Measurements from ENCODE around the gene SHB. TPM values are rescaled to one million over a fixed set of nuclear protein-coding genes. Genes with fewer than 3 reads are reported as not detected.

SHB gene
- total RNA-seq, 6 donors from 2014 or later, result 29.3 to 51.2 (median 33.3) TPM

- no peak overlapping the region for H3K4me3 ChIP-seq
- no peaks in the 10 kb centered on the region for H3K9me3 ChIP-seq
- ATAC-seq (ENCODE audit: low FRiP score in 2 of 2), result no peak
- no peak overlapping the region for H3K27ac ChIP-seq
- no peaks in the 10 kb centered on the region for H3K27me3 ChIP-seq
- 73 to 75% methylated on average over 9 of the region's 9 CpGs for WGBS, 2 donors
- no peak for TF ChIP-seq POLR2AphosphoS5 (IDR thresholded peaks at IDR 0.05)
- no peak for TF ChIP-seq CTCF (IDR thresholded peaks at IDR 0.05)
- TF ChIP-seq POLR2A (IDR thresholded peaks at IDR 0.05), result no peak
- TF ChIP-seq EP300 (IDR thresholded peaks at IDR 0.05), result no peak
- DNase-seq, result no peak
- H3K4me1 ChIP-seq, result peaks cover 44 to 61% (median 55%) of the 10 kb centered on the region in 4 donors
- no peaks in the 10 kb centered on the region for H3K36me3 ChIP-seq
These were observed 24.9 kb downstream of the SHB start for GRCh38 chr9:38043931-38044623.

- H3K4me3 ChIP-seq, result no peak overlapping the region
- 84 to 87% methylated on average over 8 of the region's 8 CpGs for WGBS, 2 donors
- no peaks in the 10 kb centered on the region for H3K36me3 ChIP-seq
- H3K27me3 ChIP-seq, result no peaks in the 10 kb centered on the region
- H3K9me3 ChIP-seq, result no peaks in the 10 kb centered on the region
- DNase-seq (no peak), ATAC-seq (ENCODE audit: low FRiP score in 2 of 2) (no peak)
- H3K27ac ChIP-seq, result no peak overlapping the region
- H3K4me1 ChIP-seq, result peaks cover 44 to 62% (median 55%) of the 10 kb centered on the region in 4 donors
- no peak for TF ChIP-seq EP300 (IDR thresholded peaks at IDR 0.05)
- no peak for TF ChIP-seq POLR2AphosphoS5 (IDR thresholded peaks at IDR 0.05)
- no peak for TF ChIP-seq POLR2A (IDR thresholded peaks at IDR 0.05)
- no peak for TF ChIP-seq CTCF (IDR thresholded peaks at IDR 0.05)
These were observed 26.2 kb downstream of the SHB start for GRCh38 chr9:38042626-38043357.

- Histone ChIP-seq H3K9me3 (no peaks in the 10 kb centered on the region), H3K27me3 (no peaks in the 10 kb centered on the region), H3K4me1 (peaks cover 36 to 60% (median 53%) of the 10 kb centered on the region in 4 donors), H3K4me3 (no peak overlapping the region), H3K27ac (no peak overlapping the region), H3K36me3 (no peaks in the 10 kb centered on the region)
- no peak for TF ChIP-seq POLR2AphosphoS5 (IDR thresholded peaks at IDR 0.05)
- no peak for TF ChIP-seq EP300 (IDR thresholded peaks at IDR 0.05)
- TF ChIP-seq POLR2A (IDR thresholded peaks at IDR 0.05), result no peak
- TF ChIP-seq CTCF (IDR thresholded peaks at IDR 0.05), result no peak
- DNase-seq, result no peak
- WGBS, 2 donors, result 82% methylated on average over 21 of the region's 21 CpGs
- no peak for ATAC-seq (ENCODE audit: low FRiP score in 2 of 2)
These were observed 27.3 kb downstream of the SHB start for GRCh38 chr9:38041564-38042243.

GRCh38 chr9:38039907-38040682 lies 28.9 kb downstream of the SHB start:
- Histone ChIP-seq H3K27ac (peak overlapping the region; percentile 18 to 61 (median 46)), H3K36me3 (no peaks in the 10 kb centered on the region), H3K27me3 (no peaks in the 10 kb centered on the region), H3K9me3 (no peaks in the 10 kb centered on the region), H3K4me3 (no peak overlapping the region), H3K4me1 (peaks cover 28 to 56% (median 48%) of the 10 kb centered on the region in 4 donors)
- no peak for ATAC-seq (ENCODE audit: low FRiP score in 2 of 2)
- TF ChIP-seq POLR2AphosphoS5 (IDR thresholded peaks at IDR 0.05) (no peak), POLR2A (IDR thresholded peaks at IDR 0.05) (no peak), EP300 (IDR thresholded peaks at IDR 0.05) (no peak), CTCF (IDR thresholded peaks at IDR 0.05) (no peak)
- 89 to 92% methylated on average over 9 to 21 of the region's 21 CpGs for WGBS, 2 donors
- DNase-seq, result no peak
